Astrocyte (in vitro differentiated cells and primary cell): Measurements from ENCODE around the gene MEIOSIN. TPM values are rescaled to one million over a fixed set of nuclear protein-coding genes. Genes with fewer than 3 reads are reported as not detected.

Experiments used
- DNase-seq: peaks from one replicate; pipeline ENCODE4 v3.0.0-alpha.2; 2010; ENCODE audit warnings: low read depth
- FAIRE-seq: peaks from 2 replicates; lab custom pipeline; 2011; peaks lifted over from hg19 to GRCh38; lab: Jason Lieb, UNC
- H2AFZ ChIP-seq: 2 replicates; pipeline ENCODE4 v1.6.0; 2012; ENCODE audit warnings: low read depth, low read length, inconsistent platforms
- H3K27ac ChIP-seq: 2 replicates; pipeline ENCODE4 v1.5.1; 2011; ENCODE audit warnings: low read depth, low read length, inconsistent platforms
- H3K27me3 ChIP-seq: 2 replicates; pipeline ENCODE4 v1.6.0; 2011; ENCODE audit warnings: low read length, inconsistent platforms; ENCODE audit not compliant: insufficient read depth
- H3K36me3 ChIP-seq: 2 replicates; pipeline ENCODE4 v1.5.1; 2011; ENCODE audit warnings: low read length, inconsistent platforms; ENCODE audit not compliant: insufficient read depth
- H3K4me1 ChIP-seq: 2 replicates; pipeline ENCODE4 v1.5.1; 2011; ENCODE audit warnings: low read length, inconsistent platforms; ENCODE audit not compliant: insufficient read depth
- H3K4me2 ChIP-seq: 2 replicates; pipeline ENCODE4 v1.6.0; 2012; ENCODE audit warnings: low read length, inconsistent platforms
- H3K4me3 ChIP-seq: 2 replicates; pipeline ENCODE4 v1.5.1; 2011; ENCODE audit warnings: low read depth, mild to moderate bottlenecking, low read length, inconsistent platforms; ENCODE audit not compliant: insufficient read depth
- H3K79me2 ChIP-seq: 2 replicates; pipeline ENCODE4 v1.6.0; 2012; ENCODE audit warnings: mild to moderate bottlenecking, low read length, inconsistent platforms; ENCODE audit not compliant: insufficient read depth
- H3K9ac ChIP-seq: 2 replicates; pipeline ENCODE4 v1.6.0; 2012; ENCODE audit warnings: mild to moderate bottlenecking, low read length, inconsistent platforms
- H3K9me3 ChIP-seq: 2 replicates; pipeline ENCODE4 v1.5.1; 2012; ENCODE audit warnings: low read depth, mild to moderate bottlenecking, low read length, inconsistent platforms; ENCODE audit not compliant: insufficient read depth
- H4K20me1 ChIP-seq: 2 replicates; pipeline ENCODE4 v1.6.0; 2012; ENCODE audit warnings: low read length, inconsistent platforms; ENCODE audit not compliant: insufficient read depth
- H3K27ac Mint-ChIP-seq: one replicate; pipeline ENCODE4 v1.8.0; 2021; ENCODE audit warnings: mild to moderate bottlenecking, mixed read lengths; ENCODE audit not compliant: unreplicated experiment
- H3K27me3 Mint-ChIP-seq: one replicate; pipeline ENCODE4 v1.8.0; 2021; ENCODE audit warnings: low read depth, mixed read lengths; ENCODE audit not compliant: unreplicated experiment
- H3K36me3 Mint-ChIP-seq: one replicate; pipeline ENCODE4 v1.8.0; 2021; ENCODE audit warnings: low read depth, mixed read lengths; ENCODE audit not compliant: unreplicated experiment
- H3K4me1 Mint-ChIP-seq: one replicate; pipeline ENCODE4 v1.8.0; 2021; ENCODE audit warnings: low read depth, mixed read lengths; ENCODE audit not compliant: unreplicated experiment
- H3K4me3 Mint-ChIP-seq: one replicate; pipeline ENCODE4 v1.8.0; 2021; ENCODE audit warnings: mild to moderate bottlenecking, moderate library complexity, mixed read lengths; ENCODE audit not compliant: unreplicated experiment
- H3K9me3 Mint-ChIP-seq: one replicate; pipeline ENCODE4 v1.8.0; 2021; ENCODE audit warnings: mild to moderate bottlenecking, mixed read lengths; ENCODE audit not compliant: unreplicated experiment
- EZH2 ChIP-seq: IDR thresholded peaks from 2 replicates; pipeline ENCODE4 v1.6.1; 2012; ENCODE audit warnings: mild to moderate bottlenecking, low read length, inconsistent platforms; ENCODE audit not compliant: insufficient read depth
- total RNA-seq: library from RNA; stranded (reverse); gene quantifications from 2 replicates; pipeline ENCODE4 v1.2.1, GENCODE V29; 2021
- TF ChIP-seq, protein P1 (sequence below): IDR thresholded peaks from 2 replicates; pipeline ENCODE4 v1.5.1; 2011; ENCODE audit warnings: low read depth, mild to moderate bottlenecking, inconsistent platforms, low read length, moderate library complexity; ENCODE audit not compliant: insufficient read depth

Gene MEIOSIN
- total RNA-seq, 1 donor from 2014 or later, result not detected

DNA sequence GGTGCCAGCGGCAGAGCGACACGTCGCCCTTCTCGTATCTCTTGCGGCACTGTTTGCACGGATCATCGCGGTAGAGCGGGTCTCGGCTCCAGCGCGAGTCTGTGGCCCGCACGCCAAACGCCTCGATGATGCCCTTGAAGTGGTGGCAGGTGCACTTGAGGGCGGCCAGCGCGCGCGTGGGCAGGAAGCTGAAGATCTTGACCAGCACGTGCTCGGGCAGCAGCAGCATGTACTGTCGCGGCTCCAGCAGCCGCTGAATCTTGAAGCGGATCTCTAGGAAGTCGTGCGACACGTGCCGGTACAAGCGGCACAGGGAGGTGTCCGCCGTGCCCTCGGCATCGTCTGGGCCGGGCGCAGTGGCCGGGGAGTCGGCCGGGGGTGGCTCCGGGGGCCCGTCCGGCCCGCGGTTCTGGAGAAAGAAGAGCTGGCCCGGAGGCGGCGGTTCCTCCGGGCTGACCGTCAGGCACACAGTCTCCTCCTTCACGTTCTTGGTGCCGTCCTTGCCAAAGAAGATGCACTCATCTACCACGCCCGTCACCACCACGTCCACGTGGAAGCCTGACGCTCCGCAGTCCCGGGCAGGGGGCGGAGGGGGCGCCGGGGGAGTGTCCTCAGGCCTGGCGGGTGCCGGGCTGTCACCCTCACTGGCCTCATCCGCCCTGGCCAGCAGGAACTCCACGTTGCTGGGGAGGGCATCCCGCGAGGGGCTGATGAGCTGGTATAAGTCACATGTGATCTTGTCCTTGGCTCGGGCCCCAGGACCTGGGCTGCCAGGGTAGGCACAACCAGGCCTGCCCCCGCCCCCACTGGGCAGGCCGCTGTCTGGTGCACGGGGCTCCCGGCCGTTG lies 21.2 kb upstream of the MEIOSIN start:
- Mint-ChIP-seq H3K4me3 (no peak overlapping the region), H3K4me1 (peaks cover 11% of the 10 kb centered on the region), H3K9me3 (no peaks in the 10 kb centered on the region), H3K27me3 (no peaks in the 10 kb centered on the region), H3K36me3 (peaks cover 10% of the 10 kb centered on the region), H3K27ac (no peak overlapping the region)
- Histone ChIP-seq H3K27me3 (no peaks in the 10 kb centered on the region), H3K79me2 (peaks cover 59% of the 10 kb centered on the region), H3K4me1 (peaks cover 9% of the 10 kb centered on the region), H4K20me1 (peaks cover 12% of the 10 kb centered on the region), H3K9me3 (no peaks in the 10 kb centered on the region), H3K36me3 (no peaks in the 10 kb centered on the region), H3K27ac (no peak overlapping the region), H3K9ac (no peak overlapping the region), H3K4me3 (no peak overlapping the region), H2AFZ (no peak overlapping the region), H3K4me2 (no peak overlapping the region)
- DNase-seq (no peak), FAIRE-seq (no peak)
- TF ChIP-seq, protein P1, sequence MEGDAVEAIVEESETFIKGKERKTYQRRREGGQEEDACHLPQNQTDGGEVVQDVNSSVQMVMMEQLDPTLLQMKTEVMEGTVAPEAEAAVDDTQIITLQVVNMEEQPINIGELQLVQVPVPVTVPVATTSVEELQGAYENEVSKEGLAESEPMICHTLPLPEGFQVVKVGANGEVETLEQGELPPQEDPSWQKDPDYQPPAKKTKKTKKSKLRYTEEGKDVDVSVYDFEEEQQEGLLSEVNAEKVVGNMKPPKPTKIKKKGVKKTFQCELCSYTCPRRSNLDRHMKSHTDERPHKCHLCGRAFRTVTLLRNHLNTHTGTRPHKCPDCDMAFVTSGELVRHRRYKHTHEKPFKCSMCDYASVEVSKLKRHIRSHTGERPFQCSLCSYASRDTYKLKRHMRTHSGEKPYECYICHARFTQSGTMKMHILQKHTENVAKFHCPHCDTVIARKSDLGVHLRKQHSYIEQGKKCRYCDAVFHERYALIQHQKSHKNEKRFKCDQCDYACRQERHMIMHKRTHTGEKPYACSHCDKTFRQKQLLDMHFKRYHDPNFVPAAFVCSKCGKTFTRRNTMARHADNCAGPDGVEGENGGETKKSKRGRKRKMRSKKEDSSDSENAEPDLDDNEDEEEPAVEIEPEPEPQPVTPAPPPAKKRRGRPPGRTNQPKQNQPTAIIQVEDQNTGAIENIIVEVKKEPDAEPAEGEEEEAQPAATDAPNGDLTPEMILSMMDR, result no peak
- no peak for TF ChIP-seq EZH2

DNA sequence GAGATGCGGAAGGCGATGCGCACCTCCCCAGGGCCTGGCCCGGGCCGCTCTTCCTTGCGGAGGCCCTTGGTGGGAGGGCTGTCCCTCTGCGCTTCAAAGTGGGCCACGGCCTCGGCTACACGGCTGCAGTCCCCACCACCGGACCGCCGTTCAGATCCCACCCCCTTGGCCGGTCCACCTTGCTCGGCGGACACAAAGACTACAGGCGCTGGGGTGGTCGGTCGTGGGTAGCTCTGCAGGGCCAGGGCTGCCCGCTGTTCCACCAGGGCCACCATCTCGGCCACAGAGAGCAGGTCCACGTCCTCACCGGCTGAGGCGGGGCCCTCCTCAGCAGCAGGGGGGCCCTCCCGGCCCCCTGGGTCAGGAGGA lies 20.6 kb upstream of the MEIOSIN start:
- no peaks in the 10 kb centered on the region for H3K9me3 Mint-ChIP-seq
- no peak overlapping the region for H3K27ac Mint-ChIP-seq
- Histone ChIP-seq H3K4me2 (no peak overlapping the region), H2AFZ (no peak overlapping the region), H4K20me1 (peaks cover 12% of the 10 kb centered on the region), H3K27me3 (no peaks in the 10 kb centered on the region), H3K27ac (no peak overlapping the region), H3K4me1 (peaks cover 12% of the 10 kb centered on the region), H3K9ac (no peak overlapping the region), H3K9me3 (no peaks in the 10 kb centered on the region), H3K79me2 (peaks cover 59% of the 10 kb centered on the region), H3K36me3 (no peaks in the 10 kb centered on the region), H3K4me3 (no peak overlapping the region)
- no peak for DNase-seq
- no peaks in the 10 kb centered on the region for H3K27me3 Mint-ChIP-seq
- peaks cover 10% of the 10 kb centered on the region for H3K36me3 Mint-ChIP-seq
- no peak overlapping the region for H3K4me3 Mint-ChIP-seq
- no peak for TF ChIP-seq EZH2
- TF ChIP-seq, protein P1, result no peak
- peaks cover 15% of the 10 kb centered on the region for H3K4me1 Mint-ChIP-seq
- no peak for FAIRE-seq

DNA sequence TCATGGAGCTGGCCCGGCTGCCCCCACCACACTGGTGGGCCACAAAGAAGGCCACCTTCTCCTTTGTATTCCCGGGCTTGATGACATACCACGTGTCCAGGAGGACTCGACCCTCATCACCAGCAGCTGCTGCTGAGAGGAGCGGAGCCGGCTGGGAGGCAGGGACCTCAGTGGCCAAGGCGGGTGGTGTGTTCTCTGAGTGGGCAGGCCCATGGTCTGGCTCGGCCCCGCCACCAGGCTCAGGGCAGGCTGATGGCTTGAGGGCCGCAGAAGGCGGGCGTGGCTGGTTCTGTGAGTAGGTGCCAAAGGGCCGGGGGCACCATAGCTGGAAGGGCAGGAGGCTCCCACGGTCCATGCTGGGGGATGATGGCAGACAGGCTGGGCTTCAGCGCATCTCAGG lies 20.1 kb upstream of the MEIOSIN start:
- H3K9ac ChIP-seq, result no peak overlapping the region
- H3K27me3 ChIP-seq, result no peaks in the 10 kb centered on the region
- no peaks in the 10 kb centered on the region for H3K9me3 Mint-ChIP-seq
- no peaks in the 10 kb centered on the region for H3K36me3 ChIP-seq
- H3K27me3 Mint-ChIP-seq, result no peaks in the 10 kb centered on the region
- no peak overlapping the region for H3K4me3 Mint-ChIP-seq
- no peak for FAIRE-seq
- H3K4me1 ChIP-seq, result peaks cover 17% of the 10 kb centered on the region
- H3K79me2 ChIP-seq, result peaks cover 63% of the 10 kb centered on the region
- TF ChIP-seq, protein P1, result no peak
- TF ChIP-seq EZH2, result no peak
- H3K9me3 ChIP-seq, result no peaks in the 10 kb centered on the region
- H3K27ac Mint-ChIP-seq, result no peak overlapping the region
- DNase-seq, result no peak
- H3K36me3 Mint-ChIP-seq, result peaks cover 10% of the 10 kb centered on the region
- peaks cover 12% of the 10 kb centered on the region for H4K20me1 ChIP-seq
- H2AFZ ChIP-seq, result no peak overlapping the region
- H3K4me1 Mint-ChIP-seq, result peaks cover 20% of the 10 kb centered on the region
- no peak overlapping the region for H3K4me2 ChIP-seq
- H3K27ac ChIP-seq, result no peak overlapping the region
- no peak overlapping the region for H3K4me3 ChIP-seq
